GM20431 (cell line): ENCODE measurements around the gene TMEM163.

ENCODE experiments used
- in situ Hi-C: fragments of 300-500 bp; cut with MseI, MboI; formaldehyde crosslinking; loops from one replicate; pipeline ENCODE4 v1.15.0; 2020; ENCODE audit warnings: low sequenced_read_pairs; ENCODE audit not compliant: unreplicated experiment

The TMEM163 gene

GRCh38 chr2:134425724-134426496 lies 292.9 kb downstream of the TMEM163 start:
- in situ Hi-C loops, result no loop called here

DNA sequence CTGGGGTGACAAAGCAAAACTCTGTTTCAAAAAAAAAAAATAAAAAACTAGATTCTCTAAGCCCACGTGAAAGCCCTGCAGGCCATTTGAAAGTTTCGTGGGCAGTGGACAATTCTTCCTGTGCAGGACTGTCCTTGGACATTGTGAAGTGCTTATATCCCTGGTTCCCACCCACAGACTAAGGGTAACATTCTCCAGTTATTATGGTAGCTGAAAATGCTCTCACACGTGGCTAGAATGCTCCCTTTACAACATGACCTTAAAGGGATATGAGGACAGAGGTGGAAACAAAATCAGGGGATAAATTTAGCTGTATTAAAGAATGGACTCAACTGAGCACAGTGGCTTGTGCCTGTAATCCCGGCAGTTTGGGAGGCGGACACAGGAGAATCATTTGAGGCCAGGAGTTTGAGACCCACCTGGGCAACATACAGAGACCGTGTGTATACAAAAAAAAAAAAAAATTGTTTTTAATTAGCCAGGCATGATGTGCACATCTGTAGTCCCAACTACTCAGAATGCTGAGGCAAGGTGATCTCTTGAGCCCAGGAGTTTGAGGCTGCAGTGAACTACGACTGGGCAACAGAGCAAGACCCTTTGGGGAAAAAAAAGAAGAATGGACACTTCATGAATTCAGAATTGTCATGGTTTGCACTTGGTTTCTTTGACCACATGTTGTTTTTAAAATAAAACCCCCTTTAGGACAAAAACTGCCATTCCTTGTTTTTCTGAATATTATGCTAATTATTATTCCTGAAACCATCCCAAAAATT lies 297.1 kb downstream of the TMEM163 start:
- in situ Hi-C loops, result loop anchor here (25.0 kb wide), 2 partner anchors 184 to 534 kb away; no protein-coding TSS in a partner anchor

GRCh38 chr2:134420920-134421319 lies 297.9 kb downstream of the TMEM163 start:
- in situ Hi-C loops, result loop anchor here (25.0 kb wide), 2 partner anchors 184 to 534 kb away; no protein-coding TSS in a partner anchor

- in situ Hi-C loops, result loop anchor here (25.0 kb wide), 2 partner anchors 183 to 533 kb away; no protein-coding TSS in a partner anchor
Measured at GRCh38 chr2:134420259-134420658, 298.5 kb downstream of the TMEM163 start.

DNA sequence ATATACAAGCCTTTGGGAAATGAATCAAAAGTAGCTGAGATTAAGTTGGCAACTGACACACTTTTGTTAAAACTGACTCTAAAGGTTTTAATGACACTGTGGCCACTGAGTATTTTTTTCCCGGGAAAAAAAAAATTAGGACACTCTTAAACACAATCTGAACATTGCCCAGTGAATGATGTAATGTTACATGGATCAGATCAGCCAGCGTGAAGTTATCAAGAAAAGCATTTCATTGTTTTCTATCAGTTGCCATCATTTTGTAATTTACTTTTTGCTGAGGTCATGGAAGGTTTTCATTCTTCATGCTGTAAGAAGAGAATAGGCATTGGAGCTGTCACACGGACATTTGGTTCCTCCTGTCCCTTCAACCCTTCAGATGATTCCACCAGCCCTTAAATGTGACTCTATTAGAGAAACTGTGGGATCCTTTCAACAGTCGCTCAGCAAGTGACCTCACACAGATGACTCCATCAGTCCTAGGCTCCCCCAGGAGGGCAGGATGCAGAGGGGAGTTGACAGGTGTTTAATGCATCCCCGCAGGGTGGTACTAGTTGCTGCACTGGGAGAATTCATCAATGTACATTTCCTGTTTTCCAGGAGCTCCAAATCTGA lies 300.7 kb downstream of the TMEM163 start:
- in situ Hi-C loops, result loop anchor here (10.0 to 25.0 kb wide), 3 partner anchors 181 to 531 kb away; no protein-coding TSS in a partner anchor

GRCh38 chr2:134416637-134417036 lies 302.2 kb downstream of the TMEM163 start:
- in situ Hi-C loops, result loop anchor here (10.0 to 25.0 kb wide), 3 partner anchors 179 to 529 kb away; no protein-coding TSS in a partner anchor

DNA sequence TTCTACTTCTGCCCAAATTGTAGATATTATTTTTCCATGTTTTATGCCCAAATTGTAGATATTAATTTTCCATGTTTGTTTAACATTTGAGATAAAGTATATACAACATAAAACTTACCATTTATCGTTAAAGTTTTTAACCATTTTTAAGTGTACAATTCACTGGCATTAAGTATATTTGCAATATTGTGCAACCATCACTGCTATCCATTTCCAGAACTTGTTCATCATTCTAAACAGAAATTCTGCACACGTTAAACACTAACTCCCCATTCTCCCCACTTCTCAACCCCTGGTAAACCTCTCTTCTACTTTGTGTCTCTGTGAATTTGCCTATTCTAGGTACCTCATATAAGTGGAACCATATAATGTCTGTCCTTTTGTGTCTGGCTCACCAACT lies 302.8 kb downstream of the TMEM163 start:
- in situ Hi-C loops, result loop anchor here (10.0 to 25.0 kb wide), 3 partner anchors 179 to 529 kb away; no protein-coding TSS in a partner anchor

DNA sequence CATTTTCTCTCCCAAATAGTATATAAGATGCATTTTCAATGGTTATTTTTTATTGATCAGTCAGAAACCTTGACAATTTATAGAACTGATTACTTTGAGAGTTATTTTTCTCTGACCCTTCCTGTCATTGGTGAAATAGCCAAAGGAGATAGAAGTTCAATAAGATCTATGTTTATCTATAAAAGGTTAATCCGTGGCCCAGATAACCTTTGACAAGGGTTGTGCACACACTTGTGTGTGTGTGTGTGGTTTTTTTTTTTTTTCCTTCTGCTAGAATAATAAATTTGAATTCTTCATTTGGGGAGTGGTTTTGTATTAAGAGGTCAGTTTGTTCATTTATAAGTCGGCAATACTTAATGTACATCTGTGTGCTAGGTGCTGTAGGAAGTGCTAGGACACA lies 304.9 kb downstream of the TMEM163 start:
- in situ Hi-C loops, result loop anchor here (10.0 to 25.0 kb wide), 3 partner anchors 177 to 527 kb away; no protein-coding TSS in a partner anchor

DNA sequence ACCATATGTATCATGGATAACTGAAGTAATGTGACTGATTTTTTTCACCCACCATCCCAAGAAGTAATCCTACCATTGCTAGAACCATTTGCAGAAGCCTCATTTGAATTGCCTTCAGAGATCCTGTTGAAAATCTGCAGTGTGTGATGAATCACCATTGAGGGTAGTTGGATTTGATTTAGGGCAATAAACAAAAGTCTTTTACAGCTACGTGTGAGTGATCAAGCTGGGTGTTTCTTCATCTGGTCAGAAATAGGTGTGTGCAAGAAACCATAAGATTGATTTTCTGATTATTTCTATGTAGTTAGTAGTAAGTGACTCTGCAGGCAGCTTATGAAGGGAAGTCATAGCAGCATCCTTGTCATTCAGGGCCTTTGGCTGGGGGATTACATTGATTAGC lies 305.4 kb downstream of the TMEM163 start:
- in situ Hi-C loops, result loop anchor here (10.0 to 25.0 kb wide), 3 partner anchors 176 to 526 kb away; no protein-coding TSS in a partner anchor

DNA sequence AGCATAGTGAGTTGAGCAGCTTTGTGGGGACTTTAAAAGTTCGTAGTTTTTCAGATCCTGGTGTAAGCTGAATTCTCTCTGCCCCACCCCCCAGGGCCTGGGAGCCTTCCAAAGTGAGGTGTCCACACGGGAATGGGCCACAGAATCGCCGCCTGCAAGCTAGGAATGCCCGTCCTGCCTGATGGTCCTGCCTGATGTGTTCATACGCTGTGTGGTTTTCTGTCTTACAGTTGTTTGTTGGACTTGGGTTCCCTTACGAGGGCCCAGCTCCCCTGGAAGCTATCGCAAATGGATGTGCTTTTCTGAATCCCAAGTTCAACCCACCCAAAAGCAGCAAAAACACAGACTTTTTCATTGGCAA lies 306.2 kb downstream of the TMEM163 start:
- in situ Hi-C loops, result loop anchor here (10.0 to 25.0 kb wide), 3 partner anchors 175 to 525 kb away; no protein-coding TSS in a partner anchor

DNA sequence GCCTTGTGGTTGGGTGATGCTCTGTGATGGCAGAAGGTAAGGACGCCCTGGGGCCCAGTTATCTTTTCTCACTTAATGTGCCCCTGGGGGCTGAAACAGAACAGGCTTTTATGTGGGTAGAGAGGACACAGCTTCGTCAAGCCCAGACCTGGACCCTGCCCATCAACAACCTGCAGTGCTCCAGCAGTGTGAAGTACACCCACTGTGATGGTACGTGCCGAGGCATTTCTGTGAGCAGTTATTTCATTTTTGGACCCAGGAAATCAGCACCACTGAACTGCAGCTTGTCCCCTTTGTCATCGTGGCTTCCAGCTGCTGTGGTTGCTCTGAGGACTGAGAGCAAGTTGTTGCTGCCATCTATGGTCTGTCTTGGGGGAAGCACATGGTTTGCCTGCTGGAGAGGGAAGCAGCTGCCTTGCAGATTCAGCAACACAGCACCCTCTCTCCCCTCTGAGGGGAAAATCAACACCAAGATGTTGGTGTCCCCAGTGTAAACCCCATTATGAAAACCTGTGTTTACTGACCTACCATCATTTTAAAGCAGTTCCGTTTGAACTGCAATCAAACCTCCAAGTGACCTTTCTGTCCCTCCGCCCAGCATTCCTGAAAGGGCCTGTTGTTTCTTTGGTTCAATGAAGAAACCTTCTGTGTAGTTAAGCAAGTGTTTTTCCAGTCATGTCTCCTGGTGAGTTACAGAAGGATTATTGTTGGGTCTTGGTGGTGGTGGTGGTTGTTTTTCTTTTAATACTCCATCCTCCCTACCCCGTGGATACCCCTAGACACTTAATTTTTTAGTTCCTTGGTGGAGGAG lies 306.8 kb downstream of the TMEM163 start:
- in situ Hi-C loops, result loop anchor here (10.0 to 25.0 kb wide), 3 partner anchors 175 to 525 kb away; no protein-coding TSS in a partner anchor

DNA sequence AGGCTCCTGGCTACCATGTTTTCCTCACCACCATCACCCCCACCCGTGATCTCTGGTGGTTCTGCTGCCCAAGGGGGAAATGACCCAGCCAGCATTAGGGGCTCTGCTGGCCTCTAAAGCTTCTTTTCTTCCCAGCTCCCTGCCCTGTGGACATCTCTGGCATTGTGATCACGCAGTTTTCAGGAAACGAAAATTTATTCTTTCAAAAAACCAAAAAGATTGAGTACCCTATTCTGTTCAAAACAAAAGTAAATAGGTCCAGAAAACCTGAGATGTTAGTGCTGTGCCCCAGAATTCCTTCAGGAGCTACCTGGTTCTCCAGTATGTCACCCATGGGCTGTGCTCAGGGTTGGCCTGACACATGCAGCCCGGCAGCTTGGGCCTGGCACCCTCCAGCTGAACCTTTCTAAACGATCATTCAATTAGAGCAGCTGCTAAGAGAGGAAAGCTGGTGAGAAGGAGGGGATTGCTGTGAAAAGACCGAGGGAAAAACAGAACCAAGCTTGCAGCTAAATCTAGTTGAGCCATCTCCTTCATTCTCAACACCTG lies 307.4 kb downstream of the TMEM163 start:
- in situ Hi-C loops, result loop anchor here (10.0 to 25.0 kb wide), 3 partner anchors 174 to 524 kb away; no protein-coding TSS in a partner anchor

DNA sequence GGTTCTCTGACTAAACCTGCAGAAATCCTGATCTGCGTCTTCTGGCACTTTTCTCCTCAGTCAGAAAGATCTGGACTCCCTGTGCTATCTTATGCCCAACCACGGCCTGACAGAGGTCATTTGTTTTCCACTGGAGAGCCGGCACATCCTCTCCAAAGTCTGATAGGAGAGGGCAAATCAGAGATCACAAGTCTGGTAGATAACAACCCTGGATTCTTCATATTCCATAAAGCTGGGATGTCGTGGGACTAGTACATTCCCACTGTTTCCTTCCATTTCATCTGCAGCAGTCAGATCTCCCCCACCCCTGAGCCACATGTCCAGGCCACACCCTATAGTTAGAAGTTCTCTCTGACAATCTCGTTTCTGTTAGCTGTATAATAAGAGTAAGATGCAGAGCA lies 308.0 kb downstream of the TMEM163 start:
- in situ Hi-C loops, result loop anchor here (10.0 to 25.0 kb wide), 3 partner anchors 174 to 524 kb away; no protein-coding TSS in a partner anchor

- in situ Hi-C loops, result loop anchor here (10.0 to 25.0 kb wide), 3 partner anchors 173 to 523 kb away; no protein-coding TSS in a partner anchor
Measured at GRCh38 chr2:134410006-134410405, 308.8 kb downstream of the TMEM163 start.

- in situ Hi-C loops, result loop anchor here (25.0 kb wide), 2 partner anchors 171 to 521 kb away; no protein-coding TSS in a partner anchor
Measured at GRCh38 chr2:134408791-134409190, 310.0 kb downstream of the TMEM163 start.

- in situ Hi-C loops, result loop anchor here (25.0 kb wide), 2 partner anchors 171 to 521 kb away; no protein-coding TSS in a partner anchor
Measured at GRCh38 chr2:134408386-134408785, 310.4 kb downstream of the TMEM163 start.

GRCh38 chr2:134407154-134407890 lies 311.5 kb downstream of the TMEM163 start:
- in situ Hi-C loops, result loop anchor here (25.0 kb wide), 2 partner anchors 170 to 520 kb away; no protein-coding TSS in a partner anchor

- in situ Hi-C loops, result loop anchor here (25.0 kb wide), 2 partner anchors 169 to 519 kb away; no protein-coding TSS in a partner anchor
Measured at GRCh38 chr2:134406736-134407135, 312.1 kb downstream of the TMEM163 start.
